ENCODE results near the gene SPDYC.
A peak's percentile ranks its signal among the peaks of the same experiment; 100 is the strongest.

DNA sequence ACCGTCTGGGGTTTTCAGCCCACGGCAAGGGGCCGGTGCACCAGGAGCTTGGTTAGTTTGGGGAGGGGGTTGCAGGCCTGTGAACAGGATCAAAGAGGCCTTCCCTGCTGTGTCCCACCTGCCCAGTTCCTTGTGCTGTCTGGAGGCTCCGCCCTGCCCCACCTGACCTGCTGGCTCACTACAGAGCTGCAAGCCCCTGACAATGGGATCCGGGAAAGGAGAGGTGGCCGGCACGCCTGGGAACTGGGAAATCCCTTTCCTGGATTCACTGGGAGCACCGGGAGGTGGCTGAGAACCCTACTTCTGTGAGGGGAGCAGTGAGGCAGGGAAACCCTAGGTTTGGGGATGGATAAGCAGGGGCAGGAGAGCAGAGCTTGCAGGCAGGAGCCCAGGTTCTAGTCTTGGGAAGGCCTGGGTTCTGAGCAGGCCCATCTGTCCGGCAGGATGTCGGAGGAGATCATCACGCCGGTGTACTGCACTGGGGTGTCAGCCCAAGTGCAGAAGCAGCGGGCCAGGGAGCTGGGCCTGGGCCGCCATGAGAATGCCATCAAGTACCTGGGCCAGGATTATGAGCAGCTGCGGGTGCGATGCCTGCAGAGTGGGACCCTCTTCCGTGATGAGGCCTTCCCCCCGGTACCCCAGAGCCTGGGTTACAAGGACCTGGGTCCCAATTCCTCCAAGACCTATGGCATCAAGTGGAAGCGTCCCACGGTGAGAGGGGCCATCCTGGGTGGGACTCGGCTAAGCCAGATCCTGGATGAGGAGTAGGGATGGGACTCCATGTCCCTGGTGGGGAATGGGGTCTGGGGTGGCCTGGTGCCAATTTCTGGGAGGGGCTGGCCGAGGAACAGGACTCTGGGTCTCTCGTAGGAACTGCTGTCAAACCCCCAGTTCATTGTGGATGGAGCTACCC, 12.5 kb downstream of the SPDYC start:
- TF ChIP-seq POLR2AphosphoS5 (IDR thresholded peaks at IDR 0.05) (peak; percentile 11), POLR2A (IDR thresholded peaks at IDR 0.05) (no peak)
- TF ChIP-seq, protein P1, sequence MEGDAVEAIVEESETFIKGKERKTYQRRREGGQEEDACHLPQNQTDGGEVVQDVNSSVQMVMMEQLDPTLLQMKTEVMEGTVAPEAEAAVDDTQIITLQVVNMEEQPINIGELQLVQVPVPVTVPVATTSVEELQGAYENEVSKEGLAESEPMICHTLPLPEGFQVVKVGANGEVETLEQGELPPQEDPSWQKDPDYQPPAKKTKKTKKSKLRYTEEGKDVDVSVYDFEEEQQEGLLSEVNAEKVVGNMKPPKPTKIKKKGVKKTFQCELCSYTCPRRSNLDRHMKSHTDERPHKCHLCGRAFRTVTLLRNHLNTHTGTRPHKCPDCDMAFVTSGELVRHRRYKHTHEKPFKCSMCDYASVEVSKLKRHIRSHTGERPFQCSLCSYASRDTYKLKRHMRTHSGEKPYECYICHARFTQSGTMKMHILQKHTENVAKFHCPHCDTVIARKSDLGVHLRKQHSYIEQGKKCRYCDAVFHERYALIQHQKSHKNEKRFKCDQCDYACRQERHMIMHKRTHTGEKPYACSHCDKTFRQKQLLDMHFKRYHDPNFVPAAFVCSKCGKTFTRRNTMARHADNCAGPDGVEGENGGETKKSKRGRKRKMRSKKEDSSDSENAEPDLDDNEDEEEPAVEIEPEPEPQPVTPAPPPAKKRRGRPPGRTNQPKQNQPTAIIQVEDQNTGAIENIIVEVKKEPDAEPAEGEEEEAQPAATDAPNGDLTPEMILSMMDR (IDR thresholded peaks at IDR 0.05): no peak
